IMR-90 (cell line): Measurements from ENCODE around the gene GRAMD1B. TPM values are rescaled to one million over a fixed set of nuclear protein-coding genes. Genes with fewer than 3 reads are reported as not detected.

Experiments
- ATAC-seq: fragments of 200-7000 bp; cut with Tn5 transposase; 2 replicates; pipeline ENCODE4 v1.9.1; 2020; ENCODE audit warnings: low read depth, mild to moderate bottlenecking, moderate library complexity
- BruUV-seq: library from RNA; stranded (reverse); fragments of 400-500 nt; replicated peaks from 2 replicates; lab custom pipeline; 2021; lab: Mats Ljungman, UMichigan
- CTCF ChIA-PET: fragments of 300-600 bp; formaldehyde crosslinking; extraction: SDS; loops from one replicate; lab custom pipeline; 2021; ENCODE audit warnings: antibody characterized with exemption; lab: Yijun Ruan, JAX
- POLR2A ChIA-PET: fragments of 300-600 bp; sonication (Branson Sonifier 250); formaldehyde crosslinking; loops from one replicate; lab custom pipeline; 2022; ENCODE audit warnings: antibody characterized with exemption; ENCODE audit not compliant: unreplicated experiment; lab: Charles Lee
- DNase-seq: peaks from one replicate; pipeline ENCODE4 v3.0.0; 2013
- H2AFZ ChIP-seq: replicated peaks from 2 replicates; pipeline ENCODE3; 2013; ENCODE audit warnings: low read length, mild to moderate bottlenecking; ENCODE audit not compliant: poor library complexity
- H2AK5ac ChIP-seq: 2 replicates; pipeline ENCODE4 v1.6.1; 2013; ENCODE audit warnings: low read depth, low read length, inconsistent platforms
- H2AK9ac ChIP-seq: replicated peaks from 2 replicates; pipeline ENCODE3; 2013; ENCODE audit warnings: mild to moderate bottlenecking, low read depth, low read length, moderate library complexity; ENCODE audit not compliant: poor library complexity
- H2BK120ac ChIP-seq: 2 replicates; pipeline ENCODE4 v1.6.1; 2013; ENCODE audit warnings: low read depth, low read length, inconsistent platforms
- H2BK15ac ChIP-seq: 3 replicates; pipeline ENCODE4 v1.6.1; 2013; ENCODE audit warnings: low read depth, low read length, inconsistent platforms
- H2BK20ac ChIP-seq: 2 replicates; pipeline ENCODE4 v1.6.1; 2013; ENCODE audit warnings: low read depth, mild to moderate bottlenecking, inconsistent platforms, low read length, moderate library complexity
- H2BK5ac ChIP-seq: 2 replicates; pipeline ENCODE4 v1.6.1; 2013; ENCODE audit warnings: mild to moderate bottlenecking, low read depth, low read length, inconsistent platforms; ENCODE audit not compliant: poor library complexity, severe bottlenecking
- H3K14ac ChIP-seq: replicated peaks from 2 replicates; pipeline ENCODE4 v1.6.1; 2013; ENCODE audit warnings: low read depth, low read length, inconsistent platforms
- H3K18ac ChIP-seq: 2 replicates; pipeline ENCODE4 v1.6.1; 2013; ENCODE audit warnings: low read depth, low read length, control low read depth
- H3K23ac ChIP-seq: 2 replicates; pipeline ENCODE4 v1.6.1; 2013; ENCODE audit warnings: low read depth, low read length, inconsistent platforms
- H3K27ac ChIP-seq: 2 replicates; pipeline ENCODE4 v1.5.1; 2013; ENCODE audit warnings: mild to moderate bottlenecking, control low read depth, low read length; ENCODE audit not compliant: insufficient read depth
- H3K27me3 ChIP-seq: 2 replicates; pipeline ENCODE4 v1.6.1; 2013; ENCODE audit warnings: low read length; ENCODE audit not compliant: control insufficient read depth, insufficient read depth
- H3K36me3 ChIP-seq: 2 replicates; pipeline ENCODE4 v1.6.1; 2013; ENCODE audit warnings: low read length, mixed read lengths; ENCODE audit not compliant: control insufficient read depth, insufficient read depth
- H3K4ac ChIP-seq: 2 replicates; pipeline ENCODE4 v1.6.1; 2013; ENCODE audit warnings: low read depth, low read length, inconsistent platforms
- H3K4me1 ChIP-seq: 2 replicates; pipeline ENCODE4 v1.6.1; 2013; ENCODE audit warnings: low read length, mixed read lengths; ENCODE audit not compliant: control insufficient read depth, insufficient read depth
- H3K4me2 ChIP-seq: 2 replicates; pipeline ENCODE4 v1.6.1; 2013; ENCODE audit warnings: low read depth, mild to moderate bottlenecking, control low read depth, low read length, moderate library complexity
- H3K4me3 ChIP-seq: 2 replicates; pipeline ENCODE4 v1.5.1; 2013; ENCODE audit warnings: low read depth, mild to moderate bottlenecking, control low read depth, low read length, moderate library complexity; ENCODE audit not compliant: insufficient read depth
- H3K56ac ChIP-seq: 2 replicates; pipeline ENCODE4 v1.6.1; 2013; ENCODE audit warnings: low read length, inconsistent platforms; ENCODE audit not compliant: insufficient read depth; ENCODE audit errors: extremely low read depth
- H3K79me1 ChIP-seq, 2 experiments: 2 replicates each; pipeline ENCODE4 v1.6.1; 2013; ENCODE audit warnings: low read length in 2 of 2, inconsistent platforms in 1 of 2, low read depth in 1 of 2
- H3K9ac ChIP-seq: 2 replicates; pipeline ENCODE4 v1.6.1; 2013; ENCODE audit warnings: low read depth, low read length, control low read depth
- H3K9me1 ChIP-seq: 2 replicates; pipeline ENCODE4 v1.6.1; 2013; ENCODE audit warnings: low read length, inconsistent platforms; ENCODE audit not compliant: insufficient read depth
- H3K9me3 ChIP-seq: 2 replicates; pipeline ENCODE4 v1.6.1; 2013; ENCODE audit warnings: low read length; ENCODE audit not compliant: control insufficient read depth, insufficient read depth
- H4K20me1 ChIP-seq: 2 replicates; pipeline ENCODE4 v1.6.1; 2013; ENCODE audit warnings: low read length, inconsistent platforms; ENCODE audit not compliant: insufficient read depth
- H4K5ac ChIP-seq: 2 replicates; pipeline ENCODE4 v1.6.1; 2013; ENCODE audit warnings: mild to moderate bottlenecking, low read depth, low read length, control low read depth
- H4K8ac ChIP-seq, 2 experiments: 2 replicates each; pipeline ENCODE4 v1.6.1; 2013; ENCODE audit warnings: low read depth in 2 of 2, low read length in 2 of 2, control low read depth in 1 of 2, inconsistent platforms in 1 of 2
- H4K91ac ChIP-seq: 2 replicates; pipeline ENCODE4 v1.6.1; 2013; ENCODE audit warnings: low read depth, low read length, inconsistent platforms; ENCODE audit not compliant: insufficient read depth
- BHLHE40 ChIP-seq: fragments of 150-350 bp; IDR thresholded peaks from 2 replicates; pipeline ENCODE4 v1.6.1; 2016; ENCODE audit warnings: mild to moderate bottlenecking, low read depth, low read length
- CEBPB ChIP-seq: IDR thresholded peaks from 2 replicates; pipeline ENCODE4 v1.6.1; 2012; ENCODE audit warnings: low read depth, low read length, improper control_type of control experiment
- SMC3 ChIP-seq: fragments of 150-350 bp; IDR thresholded peaks from 2 replicates; pipeline ENCODE4 v1.6.1; 2016; ENCODE audit warnings: low read depth, mild to moderate bottlenecking, antibody characterized with exemption, low read length, moderate library complexity
- WGBS, 2 experiments: methylation state at CpG; one replicate each; pipeline versions ENCODE4 v1.1.5 to v1.1.7; 2013; ENCODE audit warnings: missing lambda C conversion rate in 2 of 2; ENCODE audit not compliant: insufficient read length in 1 of 2; ENCODE audit errors: extremely low coverage in 2 of 2; 5-methylcytosine and 5-hydroxymethylcytosine counted together
- dilution Hi-C: fragments of 300-500 bp; cut with HindIII; formaldehyde crosslinking; loops from one replicate; pipeline ENCODE4 v1.14.3; 2018; ENCODE audit warnings: low sequenced_read_pairs; ENCODE audit not compliant: unreplicated experiment
- in situ Hi-C: fragments of 300-500 bp; cut with MboI; formaldehyde crosslinking; loops from 3 replicates; pipeline ENCODE4 v1.14.3; 2019; ENCODE audit warnings: low sequenced_read_pairs, inconsistent platforms, mixed read lengths
- intact Hi-C: fragments of 100-400 bp; cut with micrococcal nuclease; formaldehyde crosslinking; loops from 2 replicates; pipeline ENCODE4 v1.10.0; 2022
- polyA plus RNA-seq, 3 experiments: library from polyadenylated mRNA; depleted of rRNA; stranded (reverse); fragments of >200 nt; gene quantifications; 2 replicates each; pipeline ENCODE4 v1.2.3, GENCODE V29; 2012; ENCODE audit warnings: low replicate concordance in 1 of 3
- total RNA-seq: library from RNA; depleted of rRNA; stranded (reverse); fragments of >200 nt; gene quantifications from 2 replicates; pipeline ENCODE4 v1.2.3, GENCODE V29; 2012

GRAMD1B gene
- total and polyA plus RNA-seq, 2 of the 4 experiments (the other 2 are of a cell fraction) = 7.1 to 7.2 TPM

GRCh38 chr11:123575441-123575840 lies 145.4 kb downstream of the GRAMD1B start:
- no TSS peak for BruUV-seq
- H2BK120ac ChIP-seq = no peak overlapping the region
- H2AFZ ChIP-seq = no peak overlapping the region
- H4K8ac ChIP-seq = no peak overlapping the region
- CTCF ChIA-PET = interaction anchor here (0.6 kb wide), 1 partner anchor 69 kb away, joined by 3 read pairs; no protein-coding TSS in a partner anchor
- H3K9ac ChIP-seq = no peak overlapping the region
- H4K91ac ChIP-seq = no peak overlapping the region
- no peak overlapping the region for H3K14ac ChIP-seq
- ATAC-seq (no peak), DNase-seq (no peak)
- dilution Hi-C loops (no loop called here), intact Hi-C loops (loop anchor here (10.0 kb wide), 1 partner anchor 271 kb away; no protein-coding TSS in a partner anchor), in situ Hi-C loops (no loop called here)
- no peaks in the 10 kb centered on the region for H3K27me3 ChIP-seq
- H2BK20ac ChIP-seq = no peak overlapping the region
- H3K23ac ChIP-seq = no peak overlapping the region
- POLR2A ChIA-PET = no interaction called here
- no peak overlapping the region for H2BK5ac ChIP-seq
- TF ChIP-seq SMC3 (no peak), CEBPB (no peak), BHLHE40 (no peak)
- no peaks in the 10 kb centered on the region for H3K9me3 ChIP-seq
- no peak overlapping the region for H3K56ac ChIP-seq
- H3K9me1 ChIP-seq = no peaks in the 10 kb centered on the region
- no peak overlapping the region for H3K27ac ChIP-seq
- H3K36me3 ChIP-seq = no peaks in the 10 kb centered on the region
- H2BK15ac ChIP-seq = no peak overlapping the region
- no peaks in the 10 kb centered on the region for H3K4me1 ChIP-seq
- H3K4me3 ChIP-seq = no peak overlapping the region
- no peak overlapping the region for H4K5ac ChIP-seq
- no CpG with 5 or more reads among the region's 7 CpGs for WGBS, 2 experiments
- no peak overlapping the region for H3K4me2 ChIP-seq
- H2AK9ac ChIP-seq = no peak overlapping the region
- H4K20me1 ChIP-seq = peaks cover 9% of the 10 kb centered on the region; the same call in 1 of the 2 replicates
- peaks cover 2 to 8% of the 10 kb centered on the region in 2 experiments; a peak in 2 of 4 replicates for H3K79me1 ChIP-seq
- no peak overlapping the region for H3K4ac ChIP-seq
- H2AK5ac ChIP-seq = no peak overlapping the region
- no peak overlapping the region for H3K18ac ChIP-seq
